ENCODE measurements around the gene GPR171.
A peak's percentile ranks its signal among the peaks of the same experiment; 100 is the strongest.

The GPR171 gene

DNA sequence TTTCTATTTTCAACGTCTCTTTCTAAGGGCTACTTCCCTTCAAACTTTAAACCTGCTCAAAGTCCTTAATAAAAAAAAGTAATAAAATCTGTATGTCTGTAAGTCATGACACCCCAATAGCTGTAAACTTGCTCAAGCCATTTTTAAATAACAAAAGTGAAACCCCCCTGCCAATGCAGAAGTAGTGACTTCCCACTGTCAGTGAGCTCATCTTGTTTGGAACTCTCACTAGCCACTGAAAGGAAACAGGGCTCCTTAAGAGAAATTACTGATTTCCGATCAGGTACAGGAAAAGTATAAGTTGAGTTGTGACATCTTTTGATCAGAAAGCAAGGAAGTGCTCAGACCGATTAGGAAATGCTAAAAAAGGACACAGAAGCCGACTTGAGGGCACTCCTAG lies 27.6 kb upstream of the GPR171 start:
- DNase-seq (ENCODE audit: insufficient read length, low spot score) = no peak

DNA sequence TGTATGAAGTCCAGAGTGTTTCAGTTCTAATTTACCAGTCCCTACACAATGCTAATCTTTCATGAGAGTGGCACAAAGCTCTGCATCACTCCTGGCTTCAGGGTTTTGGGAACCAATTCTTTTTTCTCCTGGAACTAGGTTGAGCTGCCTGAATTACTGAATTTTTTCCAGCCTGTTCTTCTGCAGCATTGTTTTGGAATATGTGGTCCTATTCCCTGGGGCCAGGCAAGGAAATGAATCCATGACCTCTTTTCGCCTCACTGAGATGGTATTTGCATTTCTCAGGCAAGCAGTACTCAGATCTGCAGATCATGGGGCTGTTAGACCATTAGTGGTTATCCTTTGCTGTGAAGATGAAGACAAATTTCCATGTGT lies 25.6 kb upstream of the GPR171 start:
- DNase-seq (ENCODE audit: insufficient read length, low spot score) = no peak
- TF ChIP-seq, protein P1, sequence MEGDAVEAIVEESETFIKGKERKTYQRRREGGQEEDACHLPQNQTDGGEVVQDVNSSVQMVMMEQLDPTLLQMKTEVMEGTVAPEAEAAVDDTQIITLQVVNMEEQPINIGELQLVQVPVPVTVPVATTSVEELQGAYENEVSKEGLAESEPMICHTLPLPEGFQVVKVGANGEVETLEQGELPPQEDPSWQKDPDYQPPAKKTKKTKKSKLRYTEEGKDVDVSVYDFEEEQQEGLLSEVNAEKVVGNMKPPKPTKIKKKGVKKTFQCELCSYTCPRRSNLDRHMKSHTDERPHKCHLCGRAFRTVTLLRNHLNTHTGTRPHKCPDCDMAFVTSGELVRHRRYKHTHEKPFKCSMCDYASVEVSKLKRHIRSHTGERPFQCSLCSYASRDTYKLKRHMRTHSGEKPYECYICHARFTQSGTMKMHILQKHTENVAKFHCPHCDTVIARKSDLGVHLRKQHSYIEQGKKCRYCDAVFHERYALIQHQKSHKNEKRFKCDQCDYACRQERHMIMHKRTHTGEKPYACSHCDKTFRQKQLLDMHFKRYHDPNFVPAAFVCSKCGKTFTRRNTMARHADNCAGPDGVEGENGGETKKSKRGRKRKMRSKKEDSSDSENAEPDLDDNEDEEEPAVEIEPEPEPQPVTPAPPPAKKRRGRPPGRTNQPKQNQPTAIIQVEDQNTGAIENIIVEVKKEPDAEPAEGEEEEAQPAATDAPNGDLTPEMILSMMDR (IDR thresholded peaks at IDR 0.05; ENCODE audit: insufficient read depth, missing control alignments) = no peak

More for the DNA sequence above, 27.6 kb upstream of the GPR171 start:
- no peak for FAIRE-seq
- TF ChIP-seq, protein P1 (IDR thresholded peaks at IDR 0.05; ENCODE audit: insufficient read depth, missing control alignments) = no peak

DNA sequence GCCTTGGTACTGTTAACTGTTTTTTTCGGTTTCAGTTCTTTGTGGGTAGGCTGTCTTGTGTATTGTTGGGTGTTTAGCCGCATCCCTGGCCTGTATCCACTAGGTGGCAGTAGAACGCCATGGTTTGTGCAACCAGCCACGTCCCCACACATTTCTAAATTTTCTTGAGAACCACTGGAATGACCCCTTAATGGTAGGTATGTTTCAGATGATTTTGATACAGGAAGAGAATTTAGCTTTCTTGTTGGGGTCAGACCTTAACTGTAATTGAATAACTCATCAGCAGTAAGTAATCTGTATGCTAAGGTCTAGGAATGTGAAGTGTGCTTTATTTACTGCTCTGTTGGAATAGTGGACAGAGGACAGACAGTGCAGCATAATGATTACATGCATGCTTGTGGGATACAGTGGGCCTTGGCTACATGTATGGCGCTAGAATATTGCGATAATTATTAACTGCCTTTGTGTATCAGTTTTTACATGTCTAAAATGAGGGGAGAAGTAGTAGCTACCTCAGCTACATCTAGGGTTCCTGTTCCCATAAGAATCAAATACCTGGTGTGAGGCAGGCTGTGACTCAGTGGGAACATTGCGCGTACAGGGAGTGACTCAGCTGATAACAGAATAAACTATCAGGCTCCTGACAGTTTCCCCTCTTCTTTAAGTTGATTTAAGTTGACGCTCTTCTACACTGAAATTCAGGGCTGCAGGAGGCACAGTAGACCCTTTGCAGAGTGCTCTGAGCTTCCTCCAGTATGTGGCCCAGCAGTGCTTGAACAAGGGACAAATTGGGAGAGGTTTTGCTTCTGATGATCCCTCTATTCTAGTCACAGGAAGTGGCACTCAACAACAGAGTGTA lies 25.0 kb upstream of the GPR171 start:
- TF ChIP-seq, protein P1 (IDR thresholded peaks at IDR 0.05; ENCODE audit: insufficient read depth, missing control alignments) = peak; percentile 89
- FAIRE-seq (no peak), DNase-seq (ENCODE audit: insufficient read length, low spot score) (peak; percentile 19)

More for the DNA sequence above, 25.6 kb upstream of the GPR171 start:
- FAIRE-seq = no peak

DNA sequence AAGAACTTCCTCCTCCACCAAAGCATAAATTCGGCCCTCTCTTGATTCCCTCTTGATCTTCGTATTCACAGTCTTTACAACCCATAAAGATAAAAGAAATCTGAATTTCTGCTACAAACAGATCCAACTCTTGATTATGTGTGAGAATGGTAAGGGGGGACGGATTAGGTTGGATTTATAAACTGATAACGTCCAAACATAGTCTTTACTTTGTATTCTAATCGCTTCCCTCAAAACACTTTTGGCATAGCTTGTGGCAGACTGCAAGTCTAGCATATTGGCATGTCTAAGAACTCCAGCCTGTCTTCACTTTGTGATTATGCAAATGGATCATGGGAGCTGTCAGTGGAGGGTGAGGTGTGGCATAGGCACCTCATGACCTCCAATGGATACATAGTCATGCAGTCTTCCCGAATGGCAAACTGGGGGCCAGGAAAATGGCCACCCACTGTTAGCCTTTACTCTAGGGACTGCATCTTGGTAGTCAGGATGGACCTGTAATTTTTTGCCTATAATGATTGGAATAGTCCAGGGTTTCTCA lies 24.3 kb upstream of the GPR171 start:
- FAIRE-seq (no peak), DNase-seq (ENCODE audit: insufficient read length, low spot score) (no peak)
- TF ChIP-seq, protein P1 (IDR thresholded peaks at IDR 0.05; ENCODE audit: insufficient read depth, missing control alignments) = no peak

DNA sequence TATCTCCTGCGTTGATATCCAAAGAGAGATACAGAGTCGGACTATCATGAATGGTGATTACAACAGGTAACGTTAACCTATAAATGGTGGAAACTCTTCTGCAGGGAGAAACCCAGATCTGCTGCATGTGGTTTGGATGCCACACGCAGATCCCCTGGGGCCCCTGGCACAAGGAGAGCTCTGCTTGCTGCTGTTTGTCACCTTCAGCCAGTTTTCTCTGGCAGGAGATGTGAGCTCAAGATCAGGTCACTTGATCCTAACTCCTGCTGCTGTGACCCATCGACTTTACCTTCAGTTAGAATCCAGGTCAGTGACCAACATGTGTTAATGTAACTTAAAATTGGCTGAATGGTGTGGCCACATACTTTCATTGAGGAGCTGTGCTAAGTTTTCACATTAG lies 23.8 kb upstream of the GPR171 start:
- DNase-seq (ENCODE audit: insufficient read length, low spot score) = no peak
- TF ChIP-seq, protein P1 (IDR thresholded peaks at IDR 0.05; ENCODE audit: insufficient read depth, missing control alignments) = no peak

DNA sequence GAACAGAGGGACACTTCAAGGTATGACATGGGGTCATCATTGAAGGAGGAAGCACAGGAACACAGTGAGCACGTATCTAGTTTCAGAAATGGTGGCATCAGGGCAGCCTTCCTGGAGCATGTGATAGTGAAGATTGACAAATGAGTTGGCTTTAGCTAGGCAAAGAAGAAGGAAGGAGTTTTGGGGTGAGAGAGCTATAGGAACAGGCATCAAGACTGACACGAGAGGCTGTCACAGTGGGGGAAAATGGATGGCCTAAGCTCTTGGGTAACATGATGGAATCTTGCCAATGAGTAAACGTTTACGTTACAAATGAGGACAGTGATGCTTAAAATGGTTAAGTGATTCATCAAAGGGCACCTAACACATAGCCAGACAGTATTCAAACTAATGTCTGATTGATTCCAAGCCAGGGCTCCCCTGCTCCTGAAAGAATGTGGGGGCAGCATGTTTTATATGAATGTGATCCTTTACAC lies 23.1 kb upstream of the GPR171 start:
- DNase-seq (ENCODE audit: insufficient read length, low spot score) (no peak), FAIRE-seq (no peak)
- TF ChIP-seq, protein P1 (IDR thresholded peaks at IDR 0.05; ENCODE audit: insufficient read depth, missing control alignments) = no peak

More for the DNA sequence above, 23.8 kb upstream of the GPR171 start:
- FAIRE-seq = no peak

Measured in D721Med (cell line).